H7 (cell line): ENCODE data around the gene NPLOC4. TPM values are rescaled to one million over a fixed set of nuclear protein-coding genes. Genes with fewer than 3 reads are reported as not detected.

Source experiments
- DNase-seq: peaks from one replicate; pipeline ENCODE4 v3.0.0; 2012
- H3K27me3 ChIP-seq: 2 replicates; pipeline ENCODE4 v1.6.0; 2011; ENCODE audit warnings: mild to moderate bottlenecking, low read length; ENCODE audit not compliant: control insufficient read depth, insufficient read depth
- H3K36me3 ChIP-seq: replicated peaks from 2 replicates; pipeline ENCODE4 v1.5.1; 2011; ENCODE audit warnings: low read length; ENCODE audit not compliant: control insufficient read depth, insufficient read depth
- H3K4me3 ChIP-seq: 2 replicates; pipeline ENCODE4 v1.5.1; 2011; ENCODE audit warnings: low read depth, mild to moderate bottlenecking, control low read depth, low read length, moderate library complexity; ENCODE audit not compliant: insufficient read depth
- total RNA-seq: library from RNA; depleted of rRNA; stranded (reverse); fragments of >200 nt; shearing (Covaris generic); gene quantifications from 2 replicates; pipeline ENCODE4 v1.2.3, GENCODE V29; 2014

NPLOC4 gene
- total RNA-seq, 1 experiment from 2014 or later, result 64.5 TPM

DNA sequence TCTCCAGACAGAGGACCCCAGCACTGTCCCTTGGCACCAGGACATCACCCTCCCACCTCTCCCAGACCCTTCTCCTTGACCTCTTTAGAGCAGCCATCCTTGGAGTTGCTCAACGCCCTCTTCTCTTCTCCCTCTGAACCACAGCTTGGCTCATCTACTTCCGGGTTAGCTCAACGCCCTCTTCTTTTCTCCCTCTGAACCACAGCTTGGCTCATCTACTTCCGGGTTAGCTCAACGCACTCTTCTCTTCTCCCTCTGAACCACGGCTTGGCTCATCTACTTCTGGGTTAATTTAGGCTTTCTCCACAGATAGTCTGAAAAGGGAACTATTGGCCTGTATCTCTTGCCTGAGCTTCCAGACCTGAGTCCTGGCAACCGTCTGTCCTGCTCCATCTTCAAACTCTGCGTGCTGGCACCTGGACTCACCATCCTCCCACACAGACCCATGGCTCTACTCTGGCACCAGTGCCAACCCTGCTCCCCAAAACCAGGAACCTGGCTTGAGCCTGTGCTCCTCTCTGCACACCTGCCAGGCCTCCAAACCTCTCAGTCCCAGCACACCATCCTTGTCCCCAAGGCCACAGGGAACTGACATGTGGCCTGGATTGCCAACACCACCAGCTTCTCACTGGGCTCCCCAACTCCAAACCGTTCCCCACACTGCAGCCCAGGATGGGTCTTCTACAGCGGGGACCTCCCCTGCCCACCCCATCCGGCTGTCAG is 59.5 kb downstream of the NPLOC4 start:
- no peak for DNase-seq
- H3K27me3 ChIP-seq, result no peaks in the 10 kb centered on the region
- peaks cover 23% of the 10 kb centered on the region for H3K36me3 ChIP-seq
- H3K4me3 ChIP-seq, result no peak overlapping the region

DNA sequence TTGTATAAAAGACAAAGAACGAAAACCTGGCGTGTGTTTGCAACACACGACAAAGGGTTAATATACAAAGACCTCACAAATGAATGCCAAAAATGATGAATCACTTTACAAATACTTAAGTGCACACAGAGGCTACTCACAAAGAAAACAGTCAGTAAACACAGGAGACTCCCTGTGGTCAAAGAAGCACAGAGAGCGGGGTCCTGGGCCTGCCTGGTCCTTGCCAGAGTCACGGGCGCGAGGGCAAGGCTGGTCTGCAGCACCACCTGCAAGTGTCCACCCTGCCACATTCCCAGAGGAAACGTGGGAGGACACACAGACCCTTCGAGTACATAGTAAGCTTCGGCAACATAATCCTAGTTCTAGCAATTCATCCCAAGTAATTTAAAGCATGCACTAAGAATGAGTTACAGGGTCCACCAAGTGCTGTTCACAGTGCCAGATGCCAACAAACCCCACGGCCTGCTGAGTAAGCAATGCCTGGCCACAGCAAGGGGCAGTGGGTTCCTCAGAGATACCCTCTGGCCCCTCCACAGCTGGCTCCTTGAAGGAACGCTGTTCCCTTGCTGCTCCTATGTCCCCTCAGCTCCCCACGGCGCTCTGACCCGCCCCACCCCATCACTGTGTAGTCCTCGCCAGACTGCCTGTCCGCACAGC is 60.2 kb downstream of the NPLOC4 start:
- DNase-seq, result peak; percentile 56
- Histone ChIP-seq H3K27me3 (no peaks in the 10 kb centered on the region), H3K36me3 (peaks cover 20% of the 10 kb centered on the region), H3K4me3 (no peak overlapping the region)

DNA sequence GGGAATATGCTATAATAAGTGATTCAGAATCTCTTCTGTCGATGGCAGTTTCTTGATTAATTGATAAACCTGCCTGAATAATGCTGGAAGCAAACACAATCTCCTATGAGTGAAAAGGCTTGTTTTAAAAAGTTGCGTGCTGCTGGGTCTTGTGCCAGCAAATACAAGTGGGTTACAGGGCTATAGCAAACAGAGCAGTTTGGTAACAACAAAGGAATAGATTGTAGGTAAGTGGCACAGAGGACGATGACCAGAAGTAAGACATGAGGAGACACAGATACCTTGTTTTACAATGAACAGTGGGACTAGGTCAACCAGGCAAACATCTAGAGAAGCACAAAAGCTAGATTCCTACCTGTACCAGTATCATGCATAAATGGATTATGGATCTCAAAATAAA is 61.1 kb downstream of the NPLOC4 start:
- Histone ChIP-seq H3K36me3 (peaks cover 27% of the 10 kb centered on the region), H3K4me3 (no peak overlapping the region), H3K27me3 (no peaks in the 10 kb centered on the region)
- DNase-seq, result no peak

GRCh38 chr17:81574643-81574956 is 62.3 kb downstream of the NPLOC4 start:
- Histone ChIP-seq H3K27me3 (no peaks in the 10 kb centered on the region), H3K36me3 (peaks cover 39% of the 10 kb centered on the region), H3K4me3 (no peak overlapping the region)
- no peak for DNase-seq

GRCh38 chr17:81573794-81574642 is 62.9 kb downstream of the NPLOC4 start:
- peak; percentile 57 for DNase-seq
- Histone ChIP-seq H3K4me3 (no peak overlapping the region), H3K36me3 (peaks cover 44% of the 10 kb centered on the region), H3K27me3 (no peaks in the 10 kb centered on the region)

DNA sequence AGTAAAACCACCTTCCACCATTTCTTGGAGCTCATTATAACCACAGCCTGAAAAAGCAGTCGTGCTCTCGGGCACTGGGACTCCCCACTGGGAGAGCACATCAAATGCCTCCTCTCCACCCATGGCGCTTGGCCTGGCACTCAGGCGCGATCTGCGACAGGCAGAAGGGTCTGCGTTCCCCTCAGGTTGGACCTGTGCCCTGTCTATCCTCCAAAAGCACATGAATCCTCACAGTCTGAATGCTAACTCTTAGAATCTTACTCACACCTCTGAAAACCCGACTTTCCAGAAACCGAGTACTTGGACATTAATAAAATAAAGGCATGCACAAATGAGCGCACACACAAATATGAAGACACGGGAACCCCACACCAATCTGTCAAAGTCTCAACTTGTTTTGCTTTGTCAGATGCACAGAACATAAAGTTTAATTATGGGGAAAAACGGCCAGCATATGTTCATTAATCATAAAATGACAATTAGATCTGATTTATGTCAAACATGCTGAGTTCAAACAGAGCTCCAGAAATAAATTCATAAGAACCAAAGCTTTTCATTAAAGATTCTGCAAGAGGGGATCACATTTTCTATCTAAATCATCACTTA is 64.2 kb downstream of the NPLOC4 start:
- no peaks in the 10 kb centered on the region for H3K27me3 ChIP-seq
- DNase-seq, result no peak
- no peak overlapping the region for H3K4me3 ChIP-seq

DNA sequence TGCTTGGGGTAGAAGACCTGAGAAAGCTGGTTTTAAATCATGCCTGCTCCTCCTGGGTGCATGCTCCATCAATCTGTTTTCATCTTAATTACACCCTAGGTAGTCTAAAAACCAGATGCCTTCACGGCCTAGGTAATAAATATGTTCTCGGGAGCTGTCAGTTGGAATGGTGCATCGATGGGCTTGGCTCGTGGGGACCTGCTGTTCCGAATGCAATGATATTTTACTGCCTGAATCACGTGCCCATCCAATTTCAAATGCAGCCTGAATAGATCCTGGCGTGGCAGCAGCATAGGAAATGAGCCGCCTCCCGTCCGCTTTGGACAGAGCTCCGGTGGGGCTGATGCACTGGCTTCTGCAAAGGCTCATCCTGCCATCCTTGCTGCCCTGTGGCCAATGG is 65.9 kb downstream of the NPLOC4 start:
- no peak overlapping the region for H3K4me3 ChIP-seq
- DNase-seq, result no peak
- H3K27me3 ChIP-seq, result no peaks in the 10 kb centered on the region
- peaks cover 50% of the 10 kb centered on the region for H3K36me3 ChIP-seq

More for the DNA sequence above, 64.2 kb downstream of the NPLOC4 start:
- H3K36me3 ChIP-seq, result peaks cover 46% of the 10 kb centered on the region

DNA sequence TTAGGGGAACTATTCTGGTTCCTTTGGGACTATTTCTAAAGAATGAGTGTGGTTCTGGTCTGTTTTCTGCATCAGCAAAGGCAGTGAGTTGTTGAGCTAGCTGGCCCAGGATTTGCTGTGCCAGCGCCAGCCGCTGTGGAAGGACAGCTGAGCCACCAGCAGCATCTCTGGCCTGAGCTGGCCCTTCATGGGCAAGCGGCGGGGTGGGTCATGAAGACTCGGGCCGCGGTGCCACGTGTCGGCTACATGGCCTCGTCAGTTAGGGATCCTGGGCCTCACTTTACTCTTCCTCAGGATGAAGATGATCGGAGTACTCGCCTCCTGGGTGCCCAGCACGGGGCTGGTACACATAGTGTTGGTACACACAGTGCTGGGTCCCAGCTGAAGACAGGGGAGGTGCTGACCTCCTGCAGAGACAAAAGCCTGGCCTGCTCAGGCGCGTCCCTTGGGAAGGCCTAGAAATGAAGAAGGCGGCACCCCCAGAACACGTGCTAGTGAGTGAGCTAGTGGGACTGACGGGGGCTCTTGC is 66.9 kb downstream of the NPLOC4 start:
- H3K27me3 ChIP-seq, result no peaks in the 10 kb centered on the region

GRCh38 chr17:81568416-81568815 is 68.5 kb downstream of the NPLOC4 start:
- H3K36me3 ChIP-seq, result peaks cover 57% of the 10 kb centered on the region
- no peaks in the 10 kb centered on the region for H3K27me3 ChIP-seq
- no peak overlapping the region for H3K4me3 ChIP-seq
- no peak for DNase-seq

More for the DNA sequence above, 66.9 kb downstream of the NPLOC4 start:
- Histone ChIP-seq H3K4me3 (no peak overlapping the region), H3K36me3 (peaks cover 52% of the 10 kb centered on the region)
- DNase-seq, result no peak

GRCh38 chr17:81567191-81567590 is 69.7 kb downstream of the NPLOC4 start:
- Histone ChIP-seq H3K27me3 (no peaks in the 10 kb centered on the region), H3K4me3 (no peak overlapping the region), H3K36me3 (peaks cover 56% of the 10 kb centered on the region)
- DNase-seq, result no peak

DNA sequence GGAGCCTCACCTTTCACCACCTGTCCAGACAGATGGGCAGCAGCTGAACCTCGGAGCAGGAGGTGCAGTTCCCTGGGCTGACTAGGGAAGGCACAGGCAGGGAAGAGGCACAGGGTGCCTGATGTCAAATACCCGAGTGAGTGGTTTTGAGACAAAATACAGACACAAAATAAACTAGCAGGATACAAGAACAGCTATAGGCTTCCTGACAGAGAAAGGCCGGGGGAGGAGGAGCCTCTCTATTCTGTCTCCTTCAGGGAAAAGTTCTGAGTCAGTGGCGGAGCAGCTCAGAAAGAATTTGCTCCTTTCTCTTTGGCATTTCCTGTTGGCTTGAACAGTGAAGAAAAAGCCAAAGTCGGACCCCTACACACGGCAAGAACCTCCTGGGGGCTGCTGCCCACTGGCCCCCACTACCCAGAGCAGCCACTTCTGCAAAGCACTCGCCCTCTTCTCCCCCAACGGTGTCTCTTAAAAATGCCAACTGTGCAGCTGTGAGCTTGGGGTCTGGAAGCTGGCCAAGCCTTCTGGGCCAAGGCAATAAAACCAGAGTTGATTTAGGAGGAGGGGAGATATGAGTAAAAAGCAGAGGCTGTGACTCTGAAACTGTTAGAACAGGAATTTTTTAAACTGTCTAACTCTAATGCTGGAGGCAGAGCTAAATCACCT is 70.3 kb downstream of the NPLOC4 start:
- peaks cover 55% of the 10 kb centered on the region for H3K36me3 ChIP-seq
- DNase-seq, result no peak
- H3K27me3 ChIP-seq, result no peaks in the 10 kb centered on the region
- H3K4me3 ChIP-seq, result no peak overlapping the region

- Histone ChIP-seq H3K36me3 (peaks cover 44% of the 10 kb centered on the region), H3K4me3 (no peak overlapping the region), H3K27me3 (no peaks in the 10 kb centered on the region)
- no peak for DNase-seq
Observed at GRCh38 chr17:81565231-81565630, 71.7 kb downstream of the NPLOC4 start.

- no peak overlapping the region for H3K4me3 ChIP-seq
- H3K36me3 ChIP-seq, result peaks cover 40% of the 10 kb centered on the region
- no peaks in the 10 kb centered on the region for H3K27me3 ChIP-seq
- DNase-seq, result no peak
Observed at GRCh38 chr17:81564778-81565177, 72.1 kb downstream of the NPLOC4 start.
